ENCODE data around the gene MPEG1.

DNA sequence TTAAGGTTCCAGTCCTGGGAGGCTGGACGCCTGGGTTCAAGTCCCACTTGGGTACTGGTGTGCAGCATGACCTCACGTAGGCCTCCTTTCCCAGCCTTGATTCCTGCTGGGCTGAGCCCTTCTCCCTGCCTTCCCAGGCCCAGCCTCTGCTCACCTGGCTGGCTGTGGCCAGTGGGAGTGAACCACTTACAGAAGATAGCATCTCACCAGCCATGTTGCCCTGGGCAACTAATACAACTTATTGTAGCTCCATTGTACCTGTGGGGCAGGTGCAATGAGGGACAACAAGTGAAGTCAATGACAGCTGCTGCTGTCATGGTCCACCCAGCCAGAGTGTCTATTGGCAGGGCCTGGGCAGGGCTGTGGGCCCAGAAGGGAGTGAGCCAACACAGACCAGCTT lies 48.4 kb upstream of the MPEG1 start:
- TF ChIP-seq RAD21 (IDR thresholded peaks at IDR 0.05; ENCODE audit: low read depth) (no peak), TAF1 (IDR thresholded peaks at IDR 0.05; ENCODE audit: low read depth) (no peak), CREB1 (IDR thresholded peaks at IDR 0.05; ENCODE audit: low read depth) (no peak)

Data from Ishikawa (cell line).